SK-N-SH (cell line): ENCODE data around the gene SLC5A3. TPM values are rescaled to one million over a fixed set of nuclear protein-coding genes. Genes with fewer than 3 reads are reported as not detected.

Experiments used
- CTCF ChIA-PET: fragments of 300-600, 350-600 bp; formaldehyde crosslinking; extraction: SDS; loops from one replicate; lab custom pipeline; 2021; lab: Yijun Ruan, JAX
- POLR2A ChIA-PET: fragments of 350-600 bp; sonication (Branson Sonifier 250); formaldehyde crosslinking; extraction: SDS; loops from one replicate; lab custom pipeline; 2020; ENCODE audit warnings: antibody characterized with exemption, inconsistent platforms; lab: Yijun Ruan, JAX
- DNase-seq: peaks from one replicate; pipeline ENCODE4 v3.0.0; 2012
- H2AFZ ChIP-seq: fragments of 200-600 bp; sonication (generic); 2 replicates; pipeline ENCODE4 v1.8.1; 2016; ENCODE audit warnings: antibody characterized with exemption, mild to moderate bottlenecking, low read depth
- H3F3A ChIP-seq: fragments of 200-600 bp; sonication (generic); replicated peaks from 2 replicates; pipeline ENCODE3; 2016; ENCODE audit warnings: antibody characterized with exemption, mild to moderate bottlenecking; ENCODE audit not compliant: insufficient read depth
- H3K27ac ChIP-seq, 2 experiments: fragments of 200-500 bp in 1 of 2; fragments of 200-600 bp in 1 of 2; sonication (Bioruptor generic) in 1 of 2; sonication (generic), shearing (Covaris generic) in 1 of 2; 2 replicates each; pipeline versions ENCODE4 v1.5.1 to v1.6.1; 2014 to 2016; ENCODE audit warnings: low read depth in 2 of 2, inconsistent platforms in 1 of 2, low read length in 1 of 2, mild to moderate bottlenecking in 1 of 2, mixed read lengths in 1 of 2
- H3K27me3 ChIP-seq: fragments of 200-600 bp; sonication (generic), shearing (Covaris generic); 2 replicates; pipeline ENCODE4 v1.6.1; 2016; ENCODE audit warnings: mixed run types; ENCODE audit not compliant: insufficient read depth
- H3K36me3 ChIP-seq, 2 experiments: fragments of 200-500 bp in 1 of 2; fragments of 200-600 bp in 1 of 2; sonication (Bioruptor generic) in 1 of 2; sonication (generic) in 1 of 2; replicated peaks in 1 of 2; 2 replicates each; pipeline versions ENCODE3 to v1.5.1; 2014 to 2016; ENCODE audit warnings: low read length in 1 of 2, mild to moderate bottlenecking in 1 of 2; ENCODE audit not compliant: insufficient read depth in 2 of 2, control insufficient read depth in 1 of 2
- H3K4me1 ChIP-seq, 2 experiments: fragments of 200-500 bp in 1 of 2; fragments of 200-600 bp in 1 of 2; sonication (Bioruptor generic) in 1 of 2; sonication (generic), shearing (Covaris generic) in 1 of 2; 2 replicates each; pipeline versions ENCODE4 v1.5.1 to v1.6.1; 2014 to 2016; ENCODE audit warnings: low read depth in 1 of 2, low read length in 1 of 2, mixed run types in 1 of 2; ENCODE audit not compliant: insufficient read depth in 2 of 2, control insufficient read depth in 1 of 2
- H3K4me2 ChIP-seq: fragments of 200-600 bp; sonication (generic), shearing (Covaris generic); 2 replicates; pipeline ENCODE4 v1.6.1; 2017; ENCODE audit warnings: mixed run types
- H3K4me3 ChIP-seq, 2 experiments: fragments of 200-500 bp in 1 of 2; fragments of 200-600 bp in 1 of 2; sonication (Bioruptor generic) in 1 of 2; sonication (generic), shearing (Covaris generic) in 1 of 2; 2 replicates each; pipeline versions ENCODE4 v1.5.1 to v1.8.1; 2014 to 2016; ENCODE audit warnings: low read depth in 2 of 2, inconsistent platforms in 1 of 2, low read length in 1 of 2, mild to moderate bottlenecking in 1 of 2, mixed read lengths in 1 of 2, moderate library complexity in 1 of 2
- H3K79me2 ChIP-seq: fragments of 200-600 bp; sonication (generic); 2 replicates; pipeline ENCODE4 v1.8.1; 2017; ENCODE audit warnings: mild to moderate bottlenecking; ENCODE audit not compliant: insufficient read depth
- H3K9ac ChIP-seq: fragments of 200-600 bp; sonication (generic); 2 replicates; pipeline ENCODE4 v1.6.1; 2017; ENCODE audit warnings: mixed run types
- H3K9me2 ChIP-seq: fragments of 200-600 bp; sonication (generic); 2 replicates; pipeline ENCODE4 v1.6.1; 2017; ENCODE audit warnings: mixed run types
- H3K9me3 ChIP-seq: fragments of 200-600 bp; sonication (generic); 2 replicates; pipeline ENCODE4 v1.6.1; 2017; ENCODE audit warnings: mixed run types, mild to moderate bottlenecking, moderate library complexity
- H4K20me1 ChIP-seq: fragments of 200-600 bp; sonication (generic); 2 replicates; pipeline ENCODE4 v1.6.1; 2017; ENCODE audit warnings: mild to moderate bottlenecking, mixed run types; ENCODE audit not compliant: insufficient read depth
- CTCF ChIP-seq: fragments of 200-600 bp; sonication (generic); IDR thresholded peaks from 2 replicates; pipeline ENCODE4 v1.6.1; 2017; ENCODE audit warnings: antibody characterized with exemption, mild to moderate bottlenecking, moderate library complexity
- ELF1 ChIP-seq: IDR thresholded peaks from 2 replicates; pipeline ENCODE4 v1.4.0; 2012
- EP300 ChIP-seq, 2 experiments: IDR thresholded peaks; 2 replicates each; pipeline versions ENCODE4 v1.4.0 to v1.6.1; 2012; ENCODE audit warnings: borderline replicate concordance in 1 of 2, low read depth in 1 of 2, low read length in 1 of 2
- EZH2phosphoT487 ChIP-seq: fragments of 200-600 bp; sonication (generic); IDR thresholded peaks from 2 replicates; pipeline ENCODE4 v1.6.1; 2017; ENCODE audit warnings: low read depth, mixed run types, mild to moderate bottlenecking, antibody characterized with exemption, moderate library complexity, borderline replicate concordance
- FOXJ3 ChIP-seq: sonication (generic); formaldehyde crosslinking; IDR thresholded peaks from 2 replicates; pipeline ENCODE4 v1.5.1; 2020; ENCODE audit warnings: mild to moderate bottlenecking, missing genetic modification reagents
- FOXM1 ChIP-seq: IDR thresholded peaks from 2 replicates; pipeline ENCODE4 v1.4.0; 2012; ENCODE audit warnings: low read depth, mild to moderate bottlenecking
- GABPA ChIP-seq: IDR thresholded peaks from 2 replicates; pipeline ENCODE4 v1.4.0; 2012; ENCODE audit warnings: low read depth, mild to moderate bottlenecking
- GATA2 ChIP-seq: sonication (generic); formaldehyde crosslinking; IDR thresholded peaks from 2 replicates; pipeline ENCODE4 v1.5.0; 2020; ENCODE audit warnings: mild to moderate bottlenecking, missing genetic modification reagents
- JUND ChIP-seq: IDR thresholded peaks from 2 replicates; pipeline ENCODE4 v1.4.0; 2012
- MXI1 ChIP-seq: IDR thresholded peaks from 2 replicates; pipeline ENCODE4 v1.6.1; 2012; ENCODE audit warnings: mild to moderate bottlenecking, low read depth, low read length, improper control_type of control experiment
- NFIC ChIP-seq: IDR thresholded peaks from 2 replicates; pipeline ENCODE4 v1.4.0; 2012; ENCODE audit warnings: borderline replicate concordance
- NRF1 ChIP-seq: IDR thresholded peaks from 2 replicates; pipeline ENCODE4 v1.6.1; 2012; ENCODE audit warnings: low read depth, mild to moderate bottlenecking, low read length
- POLR2AphosphoS5 ChIP-seq: IDR thresholded peaks from 2 replicates; pipeline ENCODE4 v1.6.1; 2012; ENCODE audit warnings: low read depth, low read length
- RAD21 ChIP-seq: IDR thresholded peaks from 2 replicates; pipeline ENCODE4 v1.6.1; 2012; ENCODE audit warnings: mild to moderate bottlenecking, low read length
- TAF1 ChIP-seq: IDR thresholded peaks from 2 replicates; pipeline ENCODE4 v1.6.1; 2012; ENCODE audit warnings: low read depth, mild to moderate bottlenecking, low read length, moderate library complexity, borderline replicate concordance
- TCF12 ChIP-seq: IDR thresholded peaks from 2 replicates; pipeline ENCODE4 v1.4.0; 2012
- TEAD4 ChIP-seq: IDR thresholded peaks from 2 replicates; pipeline ENCODE4 v1.4.0; 2012; ENCODE audit warnings: mild to moderate bottlenecking, borderline replicate concordance; ENCODE audit not compliant: insufficient read depth
- WGBS: methylation state at CpG from one replicate; pipeline ENCODE4 v1.1.6; 2017; ENCODE audit warnings: low lambda C conversion rate; 5-methylcytosine and 5-hydroxymethylcytosine counted together
- polyA plus RNA-seq, 3 experiments: library from polyadenylated mRNA; depleted of rRNA; stranded (reverse); fragments of >200 nt; gene quantifications; 2 replicates each; pipeline ENCODE4 v1.2.3, GENCODE V29; 2012
- TF ChIP-seq, protein P1 (sequence below): IDR thresholded peaks from 2 replicates; pipeline ENCODE4 v1.6.1; 2012; ENCODE audit warnings: mild to moderate bottlenecking, low read depth, low read length, moderate library complexity
- TF ChIP-seq, protein P2 (sequence below): IDR thresholded peaks from 2 replicates; pipeline ENCODE4; 2012
- TF ChIP-seq, protein P3 (sequence below): IDR thresholded peaks from 2 replicates; pipeline ENCODE4 v1.4.0; 2012; ENCODE audit warnings: low read depth, borderline replicate concordance

Gene SLC5A3
- polyA plus RNA-seq, 1 of the 3 experiments (the other 2 are of a cell fraction): 3.0 TPM

GRCh38 chr21:34097442-34097841 lies 24.1 kb downstream of the SLC5A3 start:
- H3K79me2 ChIP-seq: peaks cover 92% of the 10 kb centered on the region
- POLR2A ChIA-PET: no interaction called here
- H3K36me3 ChIP-seq: peaks cover 29 to 42% of the 10 kb centered on the region in 2 experiments
- H3K27ac ChIP-seq: no peak overlapping the region
- H2AFZ ChIP-seq: no peak overlapping the region
- H3F3A ChIP-seq: no peaks in the 10 kb centered on the region
- 93% methylated on average over 2 of the region's 2 CpGs for WGBS
- no peaks in the 10 kb centered on the region for H3K9me3 ChIP-seq
- H3K9me2 ChIP-seq: no peaks in the 10 kb centered on the region
- H3K9ac ChIP-seq: no peak overlapping the region
- no peak overlapping the region for H3K4me2 ChIP-seq
- H3K4me1 ChIP-seq: no peaks in the 10 kb centered on the region; a peak in 2 of 4 replicates
- TF ChIP-seq JUND (no peak), TAF1 (no peak), FOXM1 (no peak), GABPA (no peak), POLR2AphosphoS5 (no peak), EZH2phosphoT487 (no peak), TEAD4 (no peak), RAD21 (no peak), ELF1 (no peak), CTCF (no peak), NRF1 (no peak), NFIC (no peak), FOXJ3 (CRISPR knock-in tag) (no peak), EP300 (IDR thresholded peaks at IDR 0.05; ENCODE audit: borderline replicate concordance in 1 of 2, low read depth in 1 of 2, low read length in 1 of 2) (no peak), GATA2 (CRISPR knock-in tag) (no peak), MXI1 (no peak), TCF12 (no peak)
- TF ChIP-seq, protein P1, sequence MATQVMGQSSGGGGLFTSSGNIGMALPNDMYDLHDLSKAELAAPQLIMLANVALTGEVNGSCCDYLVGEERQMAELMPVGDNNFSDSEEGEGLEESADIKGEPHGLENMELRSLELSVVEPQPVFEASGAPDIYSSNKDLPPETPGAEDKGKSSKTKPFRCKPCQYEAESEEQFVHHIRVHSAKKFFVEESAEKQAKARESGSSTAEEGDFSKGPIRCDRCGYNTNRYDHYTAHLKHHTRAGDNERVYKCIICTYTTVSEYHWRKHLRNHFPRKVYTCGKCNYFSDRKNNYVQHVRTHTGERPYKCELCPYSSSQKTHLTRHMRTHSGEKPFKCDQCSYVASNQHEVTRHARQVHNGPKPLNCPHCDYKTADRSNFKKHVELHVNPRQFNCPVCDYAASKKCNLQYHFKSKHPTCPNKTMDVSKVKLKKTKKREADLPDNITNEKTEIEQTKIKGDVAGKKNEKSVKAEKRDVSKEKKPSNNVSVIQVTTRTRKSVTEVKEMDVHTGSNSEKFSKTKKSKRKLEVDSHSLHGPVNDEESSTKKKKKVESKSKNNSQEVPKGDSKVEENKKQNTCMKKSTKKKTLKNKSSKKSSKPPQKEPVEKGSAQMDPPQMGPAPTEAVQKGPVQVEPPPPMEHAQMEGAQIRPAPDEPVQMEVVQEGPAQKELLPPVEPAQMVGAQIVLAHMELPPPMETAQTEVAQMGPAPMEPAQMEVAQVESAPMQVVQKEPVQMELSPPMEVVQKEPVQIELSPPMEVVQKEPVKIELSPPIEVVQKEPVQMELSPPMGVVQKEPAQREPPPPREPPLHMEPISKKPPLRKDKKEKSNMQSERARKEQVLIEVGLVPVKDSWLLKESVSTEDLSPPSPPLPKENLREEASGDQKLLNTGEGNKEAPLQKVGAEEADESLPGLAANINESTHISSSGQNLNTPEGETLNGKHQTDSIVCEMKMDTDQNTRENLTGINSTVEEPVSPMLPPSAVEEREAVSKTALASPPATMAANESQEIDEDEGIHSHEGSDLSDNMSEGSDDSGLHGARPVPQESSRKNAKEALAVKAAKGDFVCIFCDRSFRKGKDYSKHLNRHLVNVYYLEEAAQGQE: no peak
- TF ChIP-seq, protein P2, sequence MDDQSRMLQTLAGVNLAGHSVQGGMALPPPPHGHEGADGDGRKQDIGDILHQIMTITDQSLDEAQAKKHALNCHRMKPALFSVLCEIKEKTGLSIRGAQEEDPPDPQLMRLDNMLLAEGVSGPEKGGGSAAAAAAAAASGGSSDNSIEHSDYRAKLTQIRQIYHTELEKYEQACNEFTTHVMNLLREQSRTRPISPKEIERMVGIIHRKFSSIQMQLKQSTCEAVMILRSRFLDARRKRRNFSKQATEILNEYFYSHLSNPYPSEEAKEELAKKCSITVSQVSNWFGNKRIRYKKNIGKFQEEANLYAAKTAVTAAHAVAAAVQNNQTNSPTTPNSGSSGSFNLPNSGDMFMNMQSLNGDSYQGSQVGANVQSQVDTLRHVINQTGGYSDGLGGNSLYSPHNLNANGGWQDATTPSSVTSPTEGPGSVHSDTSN: no peak
- TF ChIP-seq, protein P3, sequence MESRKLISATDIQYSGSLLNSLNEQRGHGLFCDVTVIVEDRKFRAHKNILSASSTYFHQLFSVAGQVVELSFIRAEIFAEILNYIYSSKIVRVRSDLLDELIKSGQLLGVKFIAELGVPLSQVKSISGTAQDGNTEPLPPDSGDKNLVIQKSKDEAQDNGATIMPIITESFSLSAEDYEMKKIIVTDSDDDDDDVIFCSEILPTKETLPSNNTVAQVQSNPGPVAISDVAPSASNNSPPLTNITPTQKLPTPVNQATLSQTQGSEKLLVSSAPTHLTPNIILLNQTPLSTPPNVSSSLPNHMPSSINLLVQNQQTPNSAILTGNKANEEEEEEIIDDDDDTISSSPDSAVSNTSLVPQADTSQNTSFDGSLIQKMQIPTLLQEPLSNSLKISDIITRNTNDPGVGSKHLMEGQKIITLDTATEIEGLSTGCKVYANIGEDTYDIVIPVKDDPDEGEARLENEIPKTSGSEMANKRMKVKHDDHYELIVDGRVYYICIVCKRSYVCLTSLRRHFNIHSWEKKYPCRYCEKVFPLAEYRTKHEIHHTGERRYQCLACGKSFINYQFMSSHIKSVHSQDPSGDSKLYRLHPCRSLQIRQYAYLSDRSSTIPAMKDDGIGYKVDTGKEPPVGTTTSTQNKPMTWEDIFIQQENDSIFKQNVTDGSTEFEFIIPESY: no peak
- TF ChIP-seq, all 33 proteins: peak for 0
- H3K4me3 ChIP-seq: no peak overlapping the region
- CTCF ChIA-PET: no interaction called here
- H4K20me1 ChIP-seq: peaks cover 39% of the 10 kb centered on the region
- H3K27me3 ChIP-seq: no peaks in the 10 kb centered on the region
- DNase-seq: no peak
